ENCODE measurements around the gene WDR74. TPM values are rescaled to one million over a fixed set of nuclear protein-coding genes. Genes with fewer than 3 reads are reported as not detected.

Gene WDR74
- polyA plus RNA-seq, 2 of the 4 experiments (the other 2 are of a cell fraction): 52.9 to 90.6 TPM

DNA sequence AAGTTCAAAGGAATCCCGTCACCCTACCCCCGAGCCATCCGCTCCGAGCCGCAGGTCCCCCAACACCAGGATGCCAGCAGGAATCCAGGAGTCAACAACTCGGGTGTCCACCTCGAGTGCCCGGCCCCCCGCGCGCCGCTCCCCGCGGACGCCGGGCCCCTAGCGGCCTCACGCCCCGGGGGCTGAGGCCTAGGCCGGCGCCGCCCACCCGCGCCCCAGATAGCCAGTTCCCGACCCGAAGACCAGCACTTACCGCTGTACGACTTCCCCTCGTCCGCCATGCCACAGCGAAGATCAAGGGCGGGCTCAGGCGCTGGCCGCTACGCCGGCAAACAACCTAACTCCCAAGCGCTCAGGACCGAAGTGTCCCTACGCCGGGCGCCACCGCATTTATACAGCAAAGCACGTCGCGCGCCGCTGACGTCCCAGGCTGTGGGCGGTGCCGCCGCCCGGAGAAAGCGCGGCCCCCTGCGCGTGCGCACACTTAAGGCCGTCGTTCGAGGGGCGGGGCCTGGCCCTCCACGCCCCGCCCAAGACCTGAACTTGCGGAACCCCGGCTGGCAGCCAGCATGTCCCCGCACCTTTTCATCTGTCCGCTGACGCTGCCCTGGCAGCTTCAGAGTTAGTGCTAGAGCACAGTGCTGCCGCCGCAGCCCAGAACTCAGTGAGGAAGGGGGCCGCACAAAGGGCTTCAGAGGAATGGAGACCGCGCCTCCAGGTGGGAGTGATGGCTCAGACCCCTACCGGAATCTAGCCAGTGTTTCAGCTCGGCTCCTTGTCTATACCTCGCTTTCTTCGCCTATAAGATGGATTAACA, 34.1 kb downstream of the WDR74 start, which contains the start of gene NXF1 (continued):
- TF ChIP-seq, protein P1, sequence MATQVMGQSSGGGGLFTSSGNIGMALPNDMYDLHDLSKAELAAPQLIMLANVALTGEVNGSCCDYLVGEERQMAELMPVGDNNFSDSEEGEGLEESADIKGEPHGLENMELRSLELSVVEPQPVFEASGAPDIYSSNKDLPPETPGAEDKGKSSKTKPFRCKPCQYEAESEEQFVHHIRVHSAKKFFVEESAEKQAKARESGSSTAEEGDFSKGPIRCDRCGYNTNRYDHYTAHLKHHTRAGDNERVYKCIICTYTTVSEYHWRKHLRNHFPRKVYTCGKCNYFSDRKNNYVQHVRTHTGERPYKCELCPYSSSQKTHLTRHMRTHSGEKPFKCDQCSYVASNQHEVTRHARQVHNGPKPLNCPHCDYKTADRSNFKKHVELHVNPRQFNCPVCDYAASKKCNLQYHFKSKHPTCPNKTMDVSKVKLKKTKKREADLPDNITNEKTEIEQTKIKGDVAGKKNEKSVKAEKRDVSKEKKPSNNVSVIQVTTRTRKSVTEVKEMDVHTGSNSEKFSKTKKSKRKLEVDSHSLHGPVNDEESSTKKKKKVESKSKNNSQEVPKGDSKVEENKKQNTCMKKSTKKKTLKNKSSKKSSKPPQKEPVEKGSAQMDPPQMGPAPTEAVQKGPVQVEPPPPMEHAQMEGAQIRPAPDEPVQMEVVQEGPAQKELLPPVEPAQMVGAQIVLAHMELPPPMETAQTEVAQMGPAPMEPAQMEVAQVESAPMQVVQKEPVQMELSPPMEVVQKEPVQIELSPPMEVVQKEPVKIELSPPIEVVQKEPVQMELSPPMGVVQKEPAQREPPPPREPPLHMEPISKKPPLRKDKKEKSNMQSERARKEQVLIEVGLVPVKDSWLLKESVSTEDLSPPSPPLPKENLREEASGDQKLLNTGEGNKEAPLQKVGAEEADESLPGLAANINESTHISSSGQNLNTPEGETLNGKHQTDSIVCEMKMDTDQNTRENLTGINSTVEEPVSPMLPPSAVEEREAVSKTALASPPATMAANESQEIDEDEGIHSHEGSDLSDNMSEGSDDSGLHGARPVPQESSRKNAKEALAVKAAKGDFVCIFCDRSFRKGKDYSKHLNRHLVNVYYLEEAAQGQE (IDR thresholded peaks at IDR 0.05): peak; percentile 49; the same call in 1 of the 2 replicates
- 0 out of 2 replicates have a peak, but pooled peaks have one; percentile 6 for TF ChIP-seq BHLHE40 (IDR thresholded peaks at IDR 0.05; ENCODE audit: low read depth, low read length)
- TF ChIP-seq SMC3 (IDR thresholded peaks at IDR 0.05): no peak
- TF ChIP-seq EP300 (IDR thresholded peaks at IDR 0.05): no peak
- no peak for TF ChIP-seq FOXS1 (CRISPR knock-in tag; IDR thresholded peaks at IDR 0.05)

DNA sequence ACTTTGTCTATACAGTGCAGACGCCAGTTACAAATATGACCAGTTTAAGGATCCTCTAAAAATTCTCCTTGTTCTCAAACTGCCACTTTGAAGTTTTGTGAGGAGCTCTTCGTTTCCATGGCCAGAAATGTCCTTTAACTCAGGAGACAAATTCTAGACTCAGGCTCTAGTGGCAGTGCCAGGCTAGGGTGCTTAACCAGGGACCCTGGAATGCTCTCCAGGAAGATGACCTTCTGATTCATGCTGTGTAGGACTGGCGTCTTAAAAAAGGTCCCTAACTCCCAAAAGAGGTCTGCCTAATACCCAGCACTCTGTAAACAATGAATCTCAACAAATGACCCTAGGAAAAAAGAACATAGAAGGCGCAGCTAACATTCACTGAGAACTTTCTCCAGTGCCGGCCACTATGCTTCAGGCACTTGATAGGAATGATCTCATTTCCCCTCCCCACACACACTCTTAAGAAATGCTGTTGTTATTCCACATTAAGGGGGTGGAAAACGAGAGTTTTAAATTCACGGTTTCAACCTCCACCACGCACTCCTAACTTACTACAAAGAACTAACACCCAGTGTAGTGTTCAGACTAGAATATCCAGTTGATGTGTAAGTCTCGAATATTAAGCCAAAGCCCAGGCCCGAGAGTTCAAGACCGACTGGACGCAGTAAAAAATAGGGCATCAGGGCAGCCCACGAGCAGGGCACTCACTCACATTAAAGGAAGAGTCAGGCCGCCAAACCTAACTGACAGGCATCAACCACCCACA, 34.9 kb downstream of the WDR74 start:
- Histone ChIP-seq H3K4me3 (peak overlapping the region; percentile 90), H3K9me3 (no peaks in the 10 kb centered on the region), H3K27ac (peak overlapping the region; percentile 87 to 92), H3K4me2 (peak overlapping the region; percentile 95), H3K4me1 (peaks cover 16% of the 10 kb centered on the region; the same call in 2 of the 3 replicates)
- no peak for FAIRE-seq
- ATAC-seq: peak; percentile 4 to 32; a peak in 4 of 6 replicates
- ChIA-PET POLR2A (interaction anchor here (1.0 kb wide), 1 partner anchor 33 kb away, joined by 4 read pairs; the partner anchor contains the start of gene TAF6L), CTCF (interaction anchor here (0.6 to 6.2 kb wide), 5 partner anchors 10 to 58 kb away, joined by 3 to 69 read pairs (median 5); partner anchors contain the start of genes TMEM179B and TMEM223)
- TF ChIP-seq CEBPB (IDR thresholded peaks at IDR 0.05) (no peak), EP300 (IDR thresholded peaks at IDR 0.05) (no peak), HOXB13 (CRISPR knock-in tag; IDR thresholded peaks at IDR 0.05; ENCODE audit: low read depth) (no peak), EHMT2 (IDR thresholded peaks at IDR 0.05; ENCODE audit: low read depth) (no peak), HOXA7 (CRISPR knock-in tag; IDR thresholded peaks at IDR 0.05) (0 out of 2 replicates have a peak, but pooled peaks have one; percentile 35), MYC (IDR thresholded peaks at IDR 0.05; ENCODE audit: borderline replicate concordance, low read length) (no peak)
- DNase-seq (ENCODE audit: low read depth in 1 of 2, low spot score in 1 of 2): no peak
- 9% methylated on average over 14 of the region's 14 CpGs for WGBS (ENCODE audit: missing lambda C conversion rate)

DNA sequence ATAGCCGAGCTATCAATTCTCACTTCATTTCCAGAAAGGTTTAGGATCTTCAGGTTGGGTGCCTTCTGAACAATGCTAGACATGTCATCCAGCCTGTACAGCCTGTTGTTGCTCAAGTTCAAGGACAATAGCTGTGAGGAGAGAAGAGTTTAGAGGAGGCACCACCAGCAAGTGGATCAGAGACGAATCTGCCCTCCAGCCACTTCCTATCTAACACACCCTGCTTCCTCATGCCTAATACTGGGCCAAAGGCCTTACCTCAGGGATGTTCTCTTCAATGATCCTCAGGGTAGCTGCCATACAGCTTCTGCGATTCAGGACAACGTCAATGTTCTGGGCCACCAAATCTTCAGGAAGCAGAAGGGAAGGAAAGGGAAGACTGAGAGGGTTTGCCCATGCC, 38.3 kb downstream of the WDR74 start:
- no peak for ATAC-seq
- FAIRE-seq: no peak
- CTCF ChIA-PET: interaction anchor here (0.6 to 6.2 kb wide), 3 partner anchors 12 to 80 kb away, joined by 3 to 69 read pairs (median 3); partner anchors contain the start of genes SLC3A2, TMEM179B and TMEM223

More for the DNA sequence above, 38.3 kb downstream of the WDR74 start:
- POLR2A ChIA-PET: interaction anchor here (0.6 to 1.1 kb wide), 2 partner anchors 10 to 40 kb away, joined by 3 read pairs; no protein-coding TSS in a partner anchor
- no peak overlapping the region for H3K27ac ChIP-seq
- peaks cover 10% of the 10 kb centered on the region; the same call in 2 of the 3 replicates for H3K4me1 ChIP-seq
- no peaks in the 10 kb centered on the region for H3K9me3 ChIP-seq
- WGBS (ENCODE audit: missing lambda C conversion rate): 91% methylated on average over 4 of the region's 4 CpGs
- no peak overlapping the region for H3K4me2 ChIP-seq
- DNase-seq (ENCODE audit: low read depth in 1 of 2, low spot score in 1 of 2): no peak
- TF ChIP-seq HDAC2 (IDR thresholded peaks at IDR 0.05) (no peak), NFE2L2 (conservative IDR thresholded peaks at IDR 0.05; ENCODE audit: low read length) (no peak), POLR2AphosphoS2 (conservative IDR thresholded peaks at IDR 0.05; ENCODE audit: low read length) (no peak), FOSB (CRISPR knock-in tag; IDR thresholded peaks at IDR 0.05) (no peak), CEBPB (IDR thresholded peaks at IDR 0.05) (no peak), HOXB13 (CRISPR knock-in tag; IDR thresholded peaks at IDR 0.05; ENCODE audit: low read depth) (no peak), NPAS2 (CRISPR knock-in tag; IDR thresholded peaks at IDR 0.05; ENCODE audit: borderline replicate concordance) (no peak), SREBF2 (IDR thresholded peaks at IDR 0.05) (no peak), JUNB (IDR thresholded peaks at IDR 0.05) (no peak), POLR2A (IDR thresholded peaks at IDR 0.05; ENCODE audit: low read length) (no peak), KDM1A (IDR thresholded peaks at IDR 0.05; ENCODE audit: low read depth) (no peak)
- TF ChIP-seq, protein P2, sequence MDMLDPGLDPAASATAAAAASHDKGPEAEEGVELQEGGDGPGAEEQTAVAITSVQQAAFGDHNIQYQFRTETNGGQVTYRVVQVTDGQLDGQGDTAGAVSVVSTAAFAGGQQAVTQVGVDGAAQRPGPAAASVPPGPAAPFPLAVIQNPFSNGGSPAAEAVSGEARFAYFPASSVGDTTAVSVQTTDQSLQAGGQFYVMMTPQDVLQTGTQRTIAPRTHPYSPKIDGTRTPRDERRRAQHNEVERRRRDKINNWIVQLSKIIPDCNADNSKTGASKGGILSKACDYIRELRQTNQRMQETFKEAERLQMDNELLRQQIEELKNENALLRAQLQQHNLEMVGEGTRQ (IDR thresholded peaks at IDR 0.05): no peak
- TF ChIP-seq, protein P3, sequence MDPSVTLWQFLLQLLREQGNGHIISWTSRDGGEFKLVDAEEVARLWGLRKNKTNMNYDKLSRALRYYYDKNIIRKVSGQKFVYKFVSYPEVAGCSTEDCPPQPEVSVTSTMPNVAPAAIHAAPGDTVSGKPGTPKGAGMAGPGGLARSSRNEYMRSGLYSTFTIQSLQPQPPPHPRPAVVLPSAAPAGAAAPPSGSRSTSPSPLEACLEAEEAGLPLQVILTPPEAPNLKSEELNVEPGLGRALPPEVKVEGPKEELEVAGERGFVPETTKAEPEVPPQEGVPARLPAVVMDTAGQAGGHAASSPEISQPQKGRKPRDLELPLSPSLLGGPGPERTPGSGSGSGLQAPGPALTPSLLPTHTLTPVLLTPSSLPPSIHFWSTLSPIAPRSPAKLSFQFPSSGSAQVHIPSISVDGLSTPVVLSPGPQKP (IDR thresholded peaks at IDR 0.05; ENCODE audit: low read depth, low read length): no peak
- TF ChIP-seq, protein P4, sequence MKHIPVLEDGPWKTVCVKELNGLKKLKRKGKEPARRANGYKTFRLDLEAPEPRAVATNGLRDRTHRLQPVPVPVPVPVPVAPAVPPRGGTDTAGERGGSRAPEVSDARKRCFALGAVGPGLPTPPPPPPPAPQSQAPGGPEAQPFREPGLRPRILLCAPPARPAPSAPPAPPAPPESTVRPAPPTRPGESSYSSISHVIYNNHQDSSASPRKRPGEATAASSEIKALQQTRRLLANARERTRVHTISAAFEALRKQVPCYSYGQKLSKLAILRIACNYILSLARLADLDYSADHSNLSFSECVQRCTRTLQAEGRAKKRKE (CRISPR knock-in tag; IDR thresholded peaks at IDR 0.05; ENCODE audit: low read depth): no peak
- no peak overlapping the region for H3K4me3 ChIP-seq
